HG03469 (cell line): ENCODE results near the gene TCHP.
"Not testable (repeated sequence)": the region's sequence is repeated elsewhere in the genome, so short reads cannot be mapped to it uniquely, and the experiment has no call there.

ENCODE experiments used
- ATAC-seq: cut with Tn5 transposase; IDR thresholded peaks from one replicate; pipeline ENCODE4 v1.9.1; 2021; ENCODE audit warnings: mild to moderate bottlenecking, moderate library complexity, moderate number of reproducible peaks; ENCODE audit not compliant: unreplicated experiment

The TCHP gene

GRCh38 chr12:109878749-109879148 lies 21.3 kb upstream of the TCHP start:
- no peak for ATAC-seq

GRCh38 chr12:109879351-109880042 lies 20.6 kb upstream of the TCHP start:
- ATAC-seq, result no peak

- peak; percentile 86 for ATAC-seq
These were observed 19.8 kb upstream of the TCHP start, which contains the start of gene GLTP for GRCh38 chr12:109880043-109880931. GLTP (minus strand) TSS chr12:109880541; CDS start chr12:109880374, 167 bp downstream.

- ATAC-seq, result no peak
These were observed 19.1 kb upstream of the TCHP start for GRCh38 chr12:109880938-109881337.

GRCh38 chr12:109881752-109882151 lies 18.3 kb upstream of the TCHP start:
- no peak for ATAC-seq

GRCh38 chr12:109883461-109883860 lies 16.6 kb upstream of the TCHP start:
- ATAC-seq, result no peak

- ATAC-seq, result no peak
These were observed 14.5 kb upstream of the TCHP start for GRCh38 chr12:109885616-109886015.

- ATAC-seq, result no peak
These were observed 11.7 kb upstream of the TCHP start for GRCh38 chr12:109888179-109889020.

- ATAC-seq, result no peak
These were observed 9.4 kb upstream of the TCHP start for GRCh38 chr12:109890620-109891170.

GRCh38 chr12:109891731-109892130 lies 8.3 kb upstream of the TCHP start:
- not testable (repeated sequence) for ATAC-seq

- no peak for ATAC-seq
These were observed 7.8 kb upstream of the TCHP start for GRCh38 chr12:109892165-109892715.

- peak; percentile 36 for ATAC-seq
These were observed 7.3 kb upstream of the TCHP start for GRCh38 chr12:109892748-109893147.

GRCh38 chr12:109893261-109893995 lies 6.6 kb upstream of the TCHP start:
- no peak for ATAC-seq

GRCh38 chr12:109894939-109895338 lies 5.1 kb upstream of the TCHP start:
- ATAC-seq, result no peak

GRCh38 chr12:109896188-109896587 lies 3.9 kb upstream of the TCHP start:
- no peak for ATAC-seq

GRCh38 chr12:109897029-109897428 lies 3.0 kb upstream of the TCHP start:
- ATAC-seq, result no peak

- not testable (repeated sequence) for ATAC-seq
These were observed 729 bp upstream of the TCHP start for GRCh38 chr12:109899345-109899744.

- no peak for ATAC-seq
These were observed 892 bp downstream of the TCHP start for GRCh38 chr12:109900752-109901580.

GRCh38 chr12:109902891-109903418 lies 2.9 kb downstream of the TCHP start:
- no peak for ATAC-seq
